GM19238 (cell line): ENCODE measurements around the gene APC2.
A peak's percentile ranks its signal among the peaks of the same experiment; 100 is the strongest.
"Not testable (repeated sequence)": the region's sequence is repeated elsewhere in the genome, so short reads cannot be mapped to it uniquely, and the experiment has no call there.

ENCODE experiments used
- DNase-seq: peaks from one replicate; pipeline ENCODE4 v3.0.0; 2011; ENCODE audit warnings: low spot score; ENCODE audit not compliant: insufficient read length

Gene APC2

DNA sequence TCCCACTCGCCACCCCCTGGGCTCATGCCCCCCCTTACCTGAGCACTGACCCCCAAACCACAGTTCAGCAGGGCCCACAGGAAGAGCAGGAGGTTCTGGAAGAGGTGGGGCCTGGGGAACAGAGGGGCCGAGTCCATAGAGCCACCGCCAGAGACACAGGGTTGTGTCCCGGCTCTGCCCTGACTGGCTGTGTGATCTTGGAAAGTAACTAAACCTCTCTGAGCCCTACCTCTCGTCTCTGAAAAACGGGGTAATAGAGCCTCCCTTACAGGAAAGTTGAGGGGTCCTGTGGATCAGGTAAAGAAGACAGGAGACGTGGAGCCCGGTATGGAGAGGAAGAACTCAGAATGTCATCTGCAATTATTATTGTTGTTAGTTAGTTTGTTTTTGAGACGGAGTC, 60.9 kb downstream of the APC2 start:
- DNase-seq: no peak

- no peak for DNase-seq
These were observed 61.7 kb downstream of the APC2 start for GRCh38 chr19:1511318-1512317.

GRCh38 chr19:1512671-1513498, 63.0 kb downstream of the APC2 start, which contains the start of gene ADAMTSL5:
Gene ADAMTSL5 (minus strand): TSS chr19:1513019. CDS start chr19:1510943, 2,076 bp downstream.
- peak; percentile 73 for DNase-seq

- no peak for DNase-seq
These were observed 63.8 kb downstream of the APC2 start for GRCh38 chr19:1513499-1514294.

DNA sequence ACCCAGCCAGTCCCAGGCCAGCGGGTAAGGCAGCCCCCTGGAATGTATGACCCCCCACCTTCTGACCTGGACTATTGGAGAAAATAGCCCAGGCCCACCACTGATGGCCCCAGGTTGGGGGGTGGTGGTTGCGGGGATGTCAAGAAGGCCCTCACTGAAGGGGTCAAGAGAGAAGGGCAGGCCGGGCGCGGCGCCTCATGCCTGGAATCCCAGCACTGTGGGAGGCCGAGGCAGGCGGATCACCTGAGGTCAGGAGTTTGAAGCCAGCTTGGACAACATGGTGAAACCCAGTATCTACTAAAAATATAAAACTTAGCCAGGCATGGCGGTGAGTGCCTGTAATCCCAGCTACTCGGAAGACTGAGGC, 64.4 kb downstream of the APC2 start:
- no peak for DNase-seq

GRCh38 chr19:1514986-1515721, 65.2 kb downstream of the APC2 start:
- no peak for DNase-seq

DNA sequence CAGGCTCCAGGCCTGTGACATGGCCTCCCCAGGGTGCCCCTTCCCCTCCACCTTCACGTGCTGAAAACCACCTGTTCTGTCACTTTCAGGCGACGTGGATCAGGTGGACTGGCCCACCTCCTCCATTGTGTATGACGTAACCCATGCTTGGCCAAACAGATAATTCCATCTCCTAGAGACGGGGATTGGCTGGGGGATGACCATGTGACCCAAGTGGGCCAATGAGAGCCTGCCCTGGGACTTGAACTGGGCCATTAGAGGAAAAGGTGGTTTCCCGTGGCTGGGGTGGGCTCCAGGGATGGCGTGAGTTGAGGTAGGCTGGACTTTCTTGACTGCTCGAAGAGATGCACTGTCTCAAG, 66.5 kb downstream of the APC2 start:
- no peak for DNase-seq

DNA sequence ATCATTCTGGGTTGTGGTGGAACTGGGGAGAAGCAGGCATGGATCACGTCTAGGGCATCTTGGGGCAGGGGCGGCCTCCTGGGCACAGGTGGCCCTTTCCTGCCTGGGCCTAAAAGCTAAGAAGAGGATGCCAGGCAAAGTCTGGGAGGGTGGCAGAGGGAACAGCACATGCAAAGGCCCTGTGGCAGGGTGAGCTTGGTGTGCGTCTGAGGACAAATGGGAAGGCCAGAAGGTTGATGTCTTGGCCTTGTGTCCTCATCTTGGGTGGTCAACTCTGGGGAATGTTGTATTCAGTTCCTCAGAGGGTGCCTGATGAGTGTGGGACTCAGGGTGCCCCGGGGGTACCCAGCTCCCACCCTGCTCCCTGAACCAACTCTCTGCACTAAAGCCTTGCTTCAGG, 68.5 kb downstream of the APC2 start:
- no peak for DNase-seq

- not testable (repeated sequence) for DNase-seq
These were observed 69.9 kb downstream of the APC2 start for GRCh38 chr19:1519802-1520201.

GRCh38 chr19:1520203-1520780, 70.4 kb downstream of the APC2 start:
- DNase-seq: no peak

DNA sequence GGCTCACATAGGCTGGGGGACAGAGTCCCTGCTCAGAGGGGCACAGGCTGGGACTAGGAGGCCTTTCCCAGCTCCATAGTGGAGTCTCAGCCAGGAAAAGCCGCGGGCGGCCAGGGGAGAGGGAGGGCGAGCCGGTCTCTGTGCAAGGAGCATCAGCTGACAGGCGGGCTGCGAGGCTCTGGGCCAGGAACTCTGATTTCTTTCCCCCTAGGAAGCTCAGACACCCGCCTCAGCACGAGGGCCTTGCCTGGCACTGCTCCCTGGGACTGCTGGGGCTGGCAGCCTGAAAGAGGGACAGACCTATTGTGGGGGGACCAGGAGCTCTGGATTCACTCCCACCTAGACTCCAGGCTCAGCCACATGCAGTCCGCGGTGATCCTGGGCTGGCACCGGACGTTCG, 71.7 kb downstream of the APC2 start:
- DNase-seq: no peak

DNA sequence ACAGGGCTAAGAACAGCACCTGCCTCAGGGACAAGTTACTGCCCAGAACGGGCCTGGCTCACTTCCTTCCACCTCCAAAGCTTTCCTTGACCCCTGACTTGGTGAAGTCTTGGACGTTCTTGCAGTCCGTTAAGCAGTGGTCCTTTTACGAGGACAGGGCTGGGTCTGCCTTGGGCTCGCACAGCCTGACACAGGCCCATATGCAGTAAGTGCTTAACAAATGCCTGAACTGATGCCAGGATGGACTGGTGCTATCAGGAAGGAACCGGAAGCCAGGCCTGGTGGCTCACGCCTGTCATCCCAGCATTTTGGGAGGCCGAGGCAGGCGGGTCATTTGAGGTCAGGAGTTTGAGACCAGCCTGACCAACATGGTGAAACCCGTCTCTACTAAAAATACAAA, 72.1 kb downstream of the APC2 start:
- no peak for DNase-seq

DNA sequence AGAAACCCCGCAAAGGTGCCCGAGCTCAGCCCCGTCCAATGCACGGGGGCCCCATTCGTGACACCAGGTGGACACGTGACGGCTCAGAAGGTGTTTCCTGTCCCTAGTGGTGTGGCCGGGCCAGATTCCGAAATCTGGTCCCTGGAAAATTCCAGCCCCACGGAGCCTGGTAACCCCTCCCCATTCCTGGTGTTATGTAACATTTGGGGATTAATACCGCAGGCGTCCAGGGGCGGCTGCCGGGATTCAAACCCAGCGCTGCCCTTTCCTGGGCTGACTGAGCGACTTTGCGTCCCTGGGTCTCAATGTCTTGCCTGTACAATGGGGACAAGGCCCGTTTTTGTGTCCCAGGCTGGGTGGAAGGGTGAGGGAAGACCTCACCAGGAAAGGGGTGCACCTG, 72.9 kb downstream of the APC2 start:
- no peak for DNase-seq
